Measurements from ENCODE around the gene MOGAT2. TPM values are rescaled to one million over a fixed set of nuclear protein-coding genes. Genes with fewer than 3 reads are reported as not detected.

MOGAT2 gene
- total and polyA plus RNA-seq, 2 of the 13 experiments (the other 11 are each of a cell fraction or from before 2014, with no cell fraction given), result 27.2 to 27.8 TPM

DNA sequence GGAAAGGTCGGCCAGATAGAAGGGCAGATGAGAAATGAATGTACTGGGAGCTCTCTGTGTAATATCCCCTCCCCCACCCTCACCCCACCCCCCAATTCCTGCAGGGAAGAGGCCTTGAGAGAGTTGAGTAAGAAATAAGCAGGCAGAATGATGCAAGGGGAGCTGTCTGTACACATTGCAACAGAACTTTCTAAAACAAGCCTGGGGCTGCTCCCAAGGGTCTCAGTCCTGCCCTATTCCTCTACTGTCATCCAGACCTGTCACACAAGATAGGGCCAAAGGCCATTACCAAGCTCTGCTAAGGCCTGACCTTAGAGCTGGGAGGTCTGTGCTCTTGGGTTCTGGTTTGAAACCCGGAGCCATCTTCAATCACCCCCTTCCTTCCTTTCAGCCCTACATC is 45.2 kb downstream of the MOGAT2 start (continued):
- TF ChIP-seq TSC22D2 (CRISPR knock-in tag; IDR thresholded peaks at IDR 0.05; ENCODE audit: borderline replicate concordance) (0 out of 2 replicates have a peak, but pooled peaks have one; percentile 57), NFYC (CRISPR knock-in tag; IDR thresholded peaks at IDR 0.05) (no peak), JUND (CRISPR knock-in tag; IDR thresholded peaks at IDR 0.05) (peak; percentile 61; the same call in 1 of the 2 replicates), ZNF331 (CRISPR knock-in tag; IDR thresholded peaks at IDR 0.05) (peak; percentile 82; the same call in 1 of the 2 replicates), ZNF264 (CRISPR knock-in tag; IDR thresholded peaks at IDR 0.05) (peak; percentile 69; the same call in 1 of the 2 replicates), FOXJ3 (CRISPR knock-in tag; IDR thresholded peaks at IDR 0.05; ENCODE audit: borderline replicate concordance) (peak; percentile 66; the same call in 1 of the 2 replicates), NR2C2 (CRISPR knock-in tag; IDR thresholded peaks at IDR 0.05; ENCODE audit: borderline replicate concordance) (peak; percentile 73; the same call in 1 of the 2 replicates), NPAS2 (CRISPR knock-in tag; IDR thresholded peaks at IDR 0.05; ENCODE audit: borderline replicate concordance) (no peak), PAXIP1 (CRISPR knock-in tag; conservative IDR thresholded peaks at IDR 0.05) (peak; percentile 79), ZBTB38 (CRISPR knock-in tag; IDR thresholded peaks at IDR 0.05) (no peak), KLF15 (CRISPR knock-in tag; IDR thresholded peaks at IDR 0.05; ENCODE audit: borderline replicate concordance) (no peak), ZNF280B (CRISPR knock-in tag; IDR thresholded peaks at IDR 0.05; ENCODE audit: borderline replicate concordance) (no peak), ZHX1 (CRISPR knock-in tag; IDR thresholded peaks at IDR 0.05; ENCODE audit: low read depth) (no peak), SRSF4 (IDR thresholded peaks at IDR 0.05; ENCODE audit: low read depth, low read length, poor library complexity, severe bottlenecking) (no peak), ASH2L (IDR thresholded peaks at IDR 0.05; ENCODE audit: insufficient read length, low read depth, low read length) (no peak), ZNF296 (CRISPR knock-in tag; conservative IDR thresholded peaks at IDR 0.05) (no peak), FOSL2 (CRISPR knock-in tag; IDR thresholded peaks at IDR 0.05) (peak; percentile 78)
- TF ChIP-seq, protein P1, sequence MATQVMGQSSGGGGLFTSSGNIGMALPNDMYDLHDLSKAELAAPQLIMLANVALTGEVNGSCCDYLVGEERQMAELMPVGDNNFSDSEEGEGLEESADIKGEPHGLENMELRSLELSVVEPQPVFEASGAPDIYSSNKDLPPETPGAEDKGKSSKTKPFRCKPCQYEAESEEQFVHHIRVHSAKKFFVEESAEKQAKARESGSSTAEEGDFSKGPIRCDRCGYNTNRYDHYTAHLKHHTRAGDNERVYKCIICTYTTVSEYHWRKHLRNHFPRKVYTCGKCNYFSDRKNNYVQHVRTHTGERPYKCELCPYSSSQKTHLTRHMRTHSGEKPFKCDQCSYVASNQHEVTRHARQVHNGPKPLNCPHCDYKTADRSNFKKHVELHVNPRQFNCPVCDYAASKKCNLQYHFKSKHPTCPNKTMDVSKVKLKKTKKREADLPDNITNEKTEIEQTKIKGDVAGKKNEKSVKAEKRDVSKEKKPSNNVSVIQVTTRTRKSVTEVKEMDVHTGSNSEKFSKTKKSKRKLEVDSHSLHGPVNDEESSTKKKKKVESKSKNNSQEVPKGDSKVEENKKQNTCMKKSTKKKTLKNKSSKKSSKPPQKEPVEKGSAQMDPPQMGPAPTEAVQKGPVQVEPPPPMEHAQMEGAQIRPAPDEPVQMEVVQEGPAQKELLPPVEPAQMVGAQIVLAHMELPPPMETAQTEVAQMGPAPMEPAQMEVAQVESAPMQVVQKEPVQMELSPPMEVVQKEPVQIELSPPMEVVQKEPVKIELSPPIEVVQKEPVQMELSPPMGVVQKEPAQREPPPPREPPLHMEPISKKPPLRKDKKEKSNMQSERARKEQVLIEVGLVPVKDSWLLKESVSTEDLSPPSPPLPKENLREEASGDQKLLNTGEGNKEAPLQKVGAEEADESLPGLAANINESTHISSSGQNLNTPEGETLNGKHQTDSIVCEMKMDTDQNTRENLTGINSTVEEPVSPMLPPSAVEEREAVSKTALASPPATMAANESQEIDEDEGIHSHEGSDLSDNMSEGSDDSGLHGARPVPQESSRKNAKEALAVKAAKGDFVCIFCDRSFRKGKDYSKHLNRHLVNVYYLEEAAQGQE (IDR thresholded peaks at IDR 0.05; ENCODE audit: borderline replicate concordance in 1 of 2, low read depth in 1 of 2, low read length in 2 of 2), result peak in 1 of 2 experiments; percentile 68; a peak in 1 of 4 replicates
